MM.1S (cell line): ENCODE results near the gene C2CD2.

Experiments
- DNase-seq: peaks from one replicate; pipeline ENCODE4 v3.0.0-alpha.2; 2015
- H2AFZ ChIP-seq: fragments of 300-600 bp; sonication (generic); 2 replicates; pipeline ENCODE4 v1.6.0; 2016; ENCODE audit warnings: antibody characterized with exemption, low read length
- H3F3A ChIP-seq: fragments of 300-600 bp; sonication (generic); 2 replicates; pipeline ENCODE4 v1.6.1; 2016; ENCODE audit warnings: mild to moderate bottlenecking, antibody characterized with exemption, low read length, moderate library complexity, mixed read lengths; ENCODE audit not compliant: insufficient read depth
- H3K27ac ChIP-seq: fragments of 300-600 bp; sonication (generic); 2 replicates; pipeline ENCODE4 v1.5.1; 2016; ENCODE audit warnings: mild to moderate bottlenecking, low read length
- H3K27me3 ChIP-seq: fragments of 300-600 bp; sonication (generic); replicated peaks from 2 replicates; pipeline ENCODE4 v1.6.0; 2016; ENCODE audit warnings: low read length; ENCODE audit not compliant: insufficient read depth
- H3K36me3 ChIP-seq: fragments of 300-600 bp; sonication (generic); replicated peaks from 2 replicates; pipeline ENCODE4 v1.6.1; 2016; ENCODE audit warnings: mild to moderate bottlenecking, low read length, mixed read lengths; ENCODE audit not compliant: insufficient read depth
- H3K4me1 ChIP-seq: fragments of 300-600 bp; sonication (generic); 2 replicates; pipeline ENCODE4 v1.6.1; 2016; ENCODE audit warnings: low read length, mixed read lengths
- H3K4me2 ChIP-seq: fragments of 300-600 bp; sonication (generic); 2 replicates; pipeline ENCODE4 v1.6.0; 2016; ENCODE audit warnings: low read depth, low read length
- H3K4me3 ChIP-seq: fragments of 300-600 bp; sonication (generic); 2 replicates; pipeline ENCODE4 v1.5.1; 2016; ENCODE audit warnings: low read length, mixed read lengths
- H3K79me2 ChIP-seq: fragments of 300-600 bp; sonication (generic); 2 replicates; pipeline ENCODE4 v1.6.1; 2016; ENCODE audit warnings: mixed run types, low read length, mixed read lengths
- H3K9ac ChIP-seq: fragments of 300-600 bp; sonication (generic); 2 replicates; pipeline ENCODE4 v1.6.1; 2016; ENCODE audit warnings: low read length, mixed read lengths
- H3K9me2 ChIP-seq: fragments of 300-600 bp; sonication (generic); replicated peaks from 2 replicates; pipeline ENCODE4 v1.6.1; 2016; ENCODE audit warnings: mild to moderate bottlenecking, low read length, mixed read lengths; ENCODE audit not compliant: insufficient read depth
- H3K9me3 ChIP-seq: fragments of 300-600 bp; sonication (generic); replicated peaks from 2 replicates; pipeline ENCODE4 v1.6.1; 2016; ENCODE audit warnings: mild to moderate bottlenecking, low read length, mixed read lengths; ENCODE audit not compliant: insufficient read depth
- H4K20me1 ChIP-seq: fragments of 300-600 bp; sonication (generic); 2 replicates; pipeline ENCODE4 v1.6.1; 2016; ENCODE audit warnings: mild to moderate bottlenecking, low read length, moderate library complexity, mixed read lengths; ENCODE audit not compliant: insufficient read depth
- EZH2 ChIP-seq: fragments of 300-600 bp; sonication (generic); optimal IDR thresholded peaks from 2 replicates; pipeline ENCODE3; 2017; ENCODE audit warnings: low read depth, mild to moderate bottlenecking, antibody characterized with exemption, low read length, mixed read lengths
- EZH2phosphoT487 ChIP-seq: fragments of 300-600 bp; sonication (generic); IDR thresholded peaks from 2 replicates; pipeline ENCODE4 v1.6.1; 2018; ENCODE audit warnings: antibody characterized with exemption, low read length
- TF ChIP-seq, protein P1 (sequence below): fragments of 300-600 bp; sonication (generic); IDR thresholded peaks from 2 replicates; pipeline ENCODE4 v1.5.1; 2016; ENCODE audit warnings: antibody characterized with exemption, low read length, mixed read lengths

The C2CD2 gene

DNA sequence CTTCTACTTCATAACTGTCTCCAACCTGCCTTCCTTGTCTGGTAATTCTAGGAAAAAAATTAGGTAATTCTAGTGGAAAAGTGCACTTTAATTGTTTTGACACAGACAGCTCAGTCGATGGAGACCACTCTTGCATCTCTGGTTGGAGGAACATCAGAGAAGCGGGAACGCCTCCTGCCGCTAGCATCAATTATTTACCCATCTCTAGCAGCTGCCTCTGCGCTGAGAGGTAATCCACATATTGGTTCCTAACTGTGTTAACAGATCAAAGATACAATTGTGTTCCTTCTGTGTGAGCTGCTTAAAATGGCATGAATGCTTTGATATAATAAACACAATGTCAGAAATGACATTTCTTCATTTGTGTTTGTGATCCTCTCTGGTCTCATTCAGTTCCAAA lies 33.3 kb downstream of the C2CD2 start:
- Histone ChIP-seq H3K9ac (no peak overlapping the region), H4K20me1 (no peaks in the 10 kb centered on the region), H3K4me2 (no peak overlapping the region), H3K4me1 (peaks cover 2% of the 10 kb centered on the region; the same call in 1 of the 2 replicates), H3K9me3 (no peaks in the 10 kb centered on the region), H3K27ac (no peak overlapping the region), H3K27me3 (no peaks in the 10 kb centered on the region), H2AFZ (no peak overlapping the region), H3K79me2 (peaks cover 20% of the 10 kb centered on the region), H3K4me3 (no peak overlapping the region), H3K36me3 (no peaks in the 10 kb centered on the region), H3K9me2 (no peaks in the 10 kb centered on the region), H3F3A (no peaks in the 10 kb centered on the region)
- TF ChIP-seq, protein P1, sequence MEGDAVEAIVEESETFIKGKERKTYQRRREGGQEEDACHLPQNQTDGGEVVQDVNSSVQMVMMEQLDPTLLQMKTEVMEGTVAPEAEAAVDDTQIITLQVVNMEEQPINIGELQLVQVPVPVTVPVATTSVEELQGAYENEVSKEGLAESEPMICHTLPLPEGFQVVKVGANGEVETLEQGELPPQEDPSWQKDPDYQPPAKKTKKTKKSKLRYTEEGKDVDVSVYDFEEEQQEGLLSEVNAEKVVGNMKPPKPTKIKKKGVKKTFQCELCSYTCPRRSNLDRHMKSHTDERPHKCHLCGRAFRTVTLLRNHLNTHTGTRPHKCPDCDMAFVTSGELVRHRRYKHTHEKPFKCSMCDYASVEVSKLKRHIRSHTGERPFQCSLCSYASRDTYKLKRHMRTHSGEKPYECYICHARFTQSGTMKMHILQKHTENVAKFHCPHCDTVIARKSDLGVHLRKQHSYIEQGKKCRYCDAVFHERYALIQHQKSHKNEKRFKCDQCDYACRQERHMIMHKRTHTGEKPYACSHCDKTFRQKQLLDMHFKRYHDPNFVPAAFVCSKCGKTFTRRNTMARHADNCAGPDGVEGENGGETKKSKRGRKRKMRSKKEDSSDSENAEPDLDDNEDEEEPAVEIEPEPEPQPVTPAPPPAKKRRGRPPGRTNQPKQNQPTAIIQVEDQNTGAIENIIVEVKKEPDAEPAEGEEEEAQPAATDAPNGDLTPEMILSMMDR = no peak
- no peak for TF ChIP-seq EZH2phosphoT487
- DNase-seq = no peak

- DNase-seq = no peak
- H3K9me3 ChIP-seq = no peaks in the 10 kb centered on the region
- H3K4me3 ChIP-seq = no peak overlapping the region
- peaks cover 13% of the 10 kb centered on the region for H3K79me2 ChIP-seq
- no peaks in the 10 kb centered on the region for H3F3A ChIP-seq
- no peaks in the 10 kb centered on the region for H3K27me3 ChIP-seq
- H3K4me2 ChIP-seq = no peak overlapping the region
- H3K9ac ChIP-seq = no peak overlapping the region
- no peaks in the 10 kb centered on the region for H3K36me3 ChIP-seq
- no peaks in the 10 kb centered on the region for H3K4me1 ChIP-seq
- H3K27ac ChIP-seq = no peak overlapping the region
- TF ChIP-seq, protein P1 = no peak
- no peak for TF ChIP-seq EZH2phosphoT487
- H3K9me2 ChIP-seq = no peaks in the 10 kb centered on the region
- no peak overlapping the region for H2AFZ ChIP-seq
- no peaks in the 10 kb centered on the region for H4K20me1 ChIP-seq
These were observed 34.0 kb downstream of the C2CD2 start for GRCh38 chr21:41919666-41920398.

- peaks cover 2% of the 10 kb centered on the region; the same call in 1 of the 2 replicates for H3K79me2 ChIP-seq
- H3K27me3 ChIP-seq = no peaks in the 10 kb centered on the region
- H3K27ac ChIP-seq = no peak overlapping the region
- no peaks in the 10 kb centered on the region for H3K9me3 ChIP-seq
- no peaks in the 10 kb centered on the region for H3F3A ChIP-seq
- no peak overlapping the region for H3K9ac ChIP-seq
- H3K36me3 ChIP-seq = no peaks in the 10 kb centered on the region
- H3K4me1 ChIP-seq = no peaks in the 10 kb centered on the region
- DNase-seq = no peak
- H3K4me2 ChIP-seq = no peak overlapping the region
- H3K4me3 ChIP-seq = no peak overlapping the region
- TF ChIP-seq, protein P1 = no peak
- TF ChIP-seq EZH2 = no peak
- TF ChIP-seq EZH2phosphoT487 = no peak
- H4K20me1 ChIP-seq = no peaks in the 10 kb centered on the region
- no peaks in the 10 kb centered on the region for H3K9me2 ChIP-seq
- no peak overlapping the region for H2AFZ ChIP-seq
These were observed 35.1 kb downstream of the C2CD2 start for GRCh38 chr21:41918561-41919358.
